Sigmoid colon (tissue), 7 donors: Measurements from ENCODE around the gene INTS14. TPM values are rescaled to one million over a fixed set of nuclear protein-coding genes. Genes with fewer than 3 reads are reported as not detected.
A peak's percentile ranks its signal among the peaks of the same experiment; 100 is the strongest.

Experiments
- DNase-seq: peaks from one replicate; pipeline ENCODE4 v3.0.0-alpha.2; 2019
- H3K27ac ChIP-seq, 4 donors: fragments of 200-600 bp; sonication (generic); one replicate each; pipeline ENCODE4 v1.5.1; 2016 to 2019; ENCODE audit warnings: mild to moderate bottlenecking in 1 of 4
- H3K27me3 ChIP-seq, 3 donors: fragments of 200-600 bp; sonication (generic); one replicate each; pipeline ENCODE4 v1.5.1; 2019; ENCODE audit warnings: mild to moderate bottlenecking in 1 of 3
- H3K36me3 ChIP-seq, 4 donors: fragments of 200-600 bp; sonication (generic); one replicate each; pipeline ENCODE4 v1.5.1; 2016 to 2019
- H3K4me1 ChIP-seq, 4 donors: fragments of 200-600 bp; sonication (generic); one replicate each; pipeline ENCODE4 v1.5.1; 2017 to 2019
- H3K4me3 ChIP-seq, 4 donors: fragments of 200-600 bp; sonication (generic); one replicate each; pipeline ENCODE4 v1.5.1; 2017 to 2019; ENCODE audit warnings: mild to moderate bottlenecking in 2 of 4, moderate library complexity in 1 of 4
- H3K9me3 ChIP-seq, 4 donors: fragments of 200-600 bp in 3 of 4; sonication (generic) in 3 of 4; one replicate each; pipeline versions ENCODE4 v1.5.1 to v1.6.1; 2013 to 2019
- CTCF ChIP-seq, 4 experiments: fragments of 450-650 bp in 3 of 4; fragments of 200-600 bp in 1 of 4; IDR thresholded peaks; one replicate each; pipeline ENCODE4 v1.5.1; 2016 to 2019; ENCODE audit warnings: antibody characterized with exemption in 4 of 4, mild to moderate bottlenecking in 3 of 4, moderate library complexity in 2 of 4
- EP300 ChIP-seq, 4 donors: sonication (generic); formaldehyde crosslinking; IDR thresholded peaks; one replicate each; pipeline ENCODE4 v1.6.1; 2017; ENCODE audit warnings: antibody characterized with exemption in 4 of 4
- POLR2A ChIP-seq, 2 donors: fragments of 450-650 bp; IDR thresholded peaks; one replicate each; pipeline ENCODE4 v1.6.1; 2016; ENCODE audit warnings: antibody characterized with exemption in 2 of 2, mild to moderate bottlenecking in 2 of 2, moderate library complexity in 2 of 2
- POLR2AphosphoS5 ChIP-seq, 4 donors: sonication (generic); formaldehyde crosslinking; IDR thresholded peaks; one replicate each; pipeline ENCODE4 v1.6.1; 2017; ENCODE audit warnings: antibody characterized with exemption in 4 of 4
- WGBS, 2 donors: extraction: QIAGEN DNeasy Blood & Tissue Kit; methylation state at CpG; one replicate each; pipeline ENCODE4 v1.1.7; 2013; 5-methylcytosine and 5-hydroxymethylcytosine counted together
- intact Hi-C: fragments of 100-400 bp; cut with DNase I; formaldehyde crosslinking; loops from one replicate; pipeline ENCODE4 v1.15.1; 2023
- polyA plus RNA-seq, 3 donors: library from polyadenylated mRNA; stranded (reverse); fragments of 200-250 nt; gene quantifications; one replicate each; pipeline ENCODE4 v1.2.3, GENCODE V29; 2013
- total RNA-seq, 4 donors: library from RNA; depleted of rRNA; stranded (reverse); fragments of >200 nt; gene quantifications; one replicate each; pipeline ENCODE4 v1.1.0, GENCODE V29; 2016
- donor health status: healthy with polysubstance abuse.
- donor health status: Bipolar disorder and iron deficiency.
- donor health status: healthy.

INTS14 gene
- total and polyA plus RNA-seq, 7 donors = 16.2 to 29.9 (median 24.0) TPM

- 64 to 83% methylated on average over 3 of the region's 3 CpGs for WGBS, 2 donors
- intact Hi-C loops = no loop called here
- no peaks in the 10 kb centered on the region for H3K36me3 ChIP-seq
- H3K9me3 ChIP-seq = no peaks in the 10 kb centered on the region
- H3K27me3 ChIP-seq = no peaks in the 10 kb centered on the region
- TF ChIP-seq CTCF (IDR thresholded peaks at IDR 0.05) (no peak), POLR2AphosphoS5 (IDR thresholded peaks at IDR 0.05) (no peak), EP300 (IDR thresholded peaks at IDR 0.05) (no peak), POLR2A (IDR thresholded peaks at IDR 0.05) (no peak)
- H3K4me1 ChIP-seq = peaks cover 0 to 9% (median 4%) of the 10 kb centered on the region in 4 donors
- H3K27ac ChIP-seq = no peak overlapping the region
- no peak for DNase-seq
- H3K4me3 ChIP-seq = no peak overlapping the region
These were observed 69.6 kb downstream of the INTS14 start for GRCh38 chr15:65541231-65541820.

- peaks cover 0 to 9% (median 4%) of the 10 kb centered on the region in 4 donors for H3K4me1 ChIP-seq
- DNase-seq = no peak
- no peaks in the 10 kb centered on the region for H3K36me3 ChIP-seq
- no peak overlapping the region for H3K27ac ChIP-seq
- WGBS, 2 donors = 94 to 96% methylated on average over 1 of the region's 1 CpG
- intact Hi-C loops = no loop called here
- H3K9me3 ChIP-seq = no peaks in the 10 kb centered on the region
- H3K4me3 ChIP-seq = no peak overlapping the region
- no peaks in the 10 kb centered on the region for H3K27me3 ChIP-seq
- TF ChIP-seq CTCF (IDR thresholded peaks at IDR 0.05) (no peak), EP300 (IDR thresholded peaks at IDR 0.05) (no peak), POLR2AphosphoS5 (IDR thresholded peaks at IDR 0.05) (no peak), POLR2A (IDR thresholded peaks at IDR 0.05) (no peak)
These were observed 70.6 kb downstream of the INTS14 start for GRCh38 chr15:65540314-65540713.

GRCh38 chr15:65535192-65535591 is 75.7 kb downstream of the INTS14 start:
- Histone ChIP-seq H3K4me3 (no peak overlapping the region), H3K9me3 (no peaks in the 10 kb centered on the region), H3K4me1 (peaks cover 0 to 33% (median 22%) of the 10 kb centered on the region in 4 donors), H3K27me3 (no peaks in the 10 kb centered on the region), H3K27ac (no peak overlapping the region), H3K36me3 (no peaks in the 10 kb centered on the region)
- DNase-seq = no peak
- intact Hi-C loops = no loop called here
- 73 to 84% methylated on average over 4 of the region's 4 CpGs for WGBS, 2 donors
- TF ChIP-seq POLR2A (IDR thresholded peaks at IDR 0.05) (no peak), EP300 (IDR thresholded peaks at IDR 0.05) (no peak), POLR2AphosphoS5 (IDR thresholded peaks at IDR 0.05) (no peak), CTCF (IDR thresholded peaks at IDR 0.05) (no peak)

- peak overlapping the region in 3 of 4 donors; percentile 57 to 84 (median 81) for H3K27ac ChIP-seq
These were observed 77.7 kb downstream of the INTS14 start for GRCh38 chr15:65533057-65533756.

More at GRCh38 chr15:65533057-65533756, 77.7 kb downstream of the INTS14 start:
- Histone ChIP-seq H3K9me3 (no peaks in the 10 kb centered on the region), H3K27me3 (no peaks in the 10 kb centered on the region), H3K4me1 (peaks cover 0 to 36% (median 22%) of the 10 kb centered on the region in 4 donors), H3K4me3 (no peak overlapping the region), H3K36me3 (no peaks in the 10 kb centered on the region)
- intact Hi-C loops = no loop called here
- WGBS, 2 donors = 37 to 75% methylated on average over 5 of the region's 5 CpGs
- DNase-seq = no peak
- TF ChIP-seq CTCF (IDR thresholded peaks at IDR 0.05) (no peak), POLR2A (IDR thresholded peaks at IDR 0.05) (no peak), POLR2AphosphoS5 (IDR thresholded peaks at IDR 0.05) (no peak), EP300 (IDR thresholded peaks at IDR 0.05) (no peak)
